Activated CD4-positive, alpha-beta T cell treated with anti-CD3 and anti-CD28 coated beads for 48 hours (primary cell): ENCODE results near the gene CNTRL.

ENCODE experiments used
- DNase-seq: peaks from one replicate; pipeline ENCODE4 v3.0.0-alpha.2; 2020

Gene CNTRL

GRCh38 chr9:121204611-121205010 is 129.9 kb downstream of the CNTRL start:
- no peak for DNase-seq

GRCh38 chr9:121206516-121207370 is 132.0 kb downstream of the CNTRL start:
- DNase-seq = no peak

DNA sequence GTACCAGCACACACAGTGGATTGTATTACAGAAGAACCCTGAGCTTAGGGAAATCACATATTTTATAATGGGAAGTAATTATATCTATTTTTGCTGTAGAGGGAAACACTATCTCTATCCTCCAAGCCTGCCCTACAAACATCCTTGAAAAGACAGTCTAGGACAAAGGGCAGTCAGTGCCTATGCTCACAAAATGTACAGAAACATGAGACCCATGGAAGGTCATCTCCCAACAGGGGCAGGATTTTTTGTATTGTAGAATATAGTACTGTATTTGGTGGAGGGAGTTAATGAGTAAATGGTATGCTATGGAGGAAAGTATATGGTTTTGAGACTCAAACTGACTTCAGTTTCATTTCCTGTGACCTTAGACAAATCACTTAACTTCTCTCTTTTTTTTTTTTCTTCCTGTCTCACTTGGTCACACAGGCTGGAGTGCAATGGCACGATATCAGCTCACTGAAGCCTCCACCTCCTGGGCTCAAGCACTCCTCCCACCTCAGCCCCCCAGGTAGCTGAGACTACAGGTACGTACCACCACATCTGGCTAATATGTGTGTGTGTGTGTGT is 132.7 kb downstream of the CNTRL start:
- no peak for DNase-seq

DNA sequence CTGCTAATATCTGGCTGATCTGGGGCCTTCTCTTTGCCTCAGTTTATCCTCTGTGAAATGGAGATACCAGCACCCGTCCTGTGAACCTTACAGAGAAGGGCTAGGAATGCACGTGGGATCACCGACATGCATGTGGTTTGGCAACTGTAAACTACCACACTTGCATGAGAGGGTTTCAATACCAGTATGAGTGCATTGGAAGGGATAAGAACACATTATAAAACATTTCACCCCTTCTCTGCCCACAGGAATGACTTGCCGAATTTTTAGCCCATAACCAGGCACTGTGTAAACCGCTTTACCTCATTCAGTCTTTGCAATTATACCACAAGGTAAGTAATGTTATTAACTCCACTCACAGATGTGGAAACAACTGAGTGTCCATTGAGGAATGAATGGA is 135.8 kb downstream of the CNTRL start:
- DNase-seq = no peak

DNA sequence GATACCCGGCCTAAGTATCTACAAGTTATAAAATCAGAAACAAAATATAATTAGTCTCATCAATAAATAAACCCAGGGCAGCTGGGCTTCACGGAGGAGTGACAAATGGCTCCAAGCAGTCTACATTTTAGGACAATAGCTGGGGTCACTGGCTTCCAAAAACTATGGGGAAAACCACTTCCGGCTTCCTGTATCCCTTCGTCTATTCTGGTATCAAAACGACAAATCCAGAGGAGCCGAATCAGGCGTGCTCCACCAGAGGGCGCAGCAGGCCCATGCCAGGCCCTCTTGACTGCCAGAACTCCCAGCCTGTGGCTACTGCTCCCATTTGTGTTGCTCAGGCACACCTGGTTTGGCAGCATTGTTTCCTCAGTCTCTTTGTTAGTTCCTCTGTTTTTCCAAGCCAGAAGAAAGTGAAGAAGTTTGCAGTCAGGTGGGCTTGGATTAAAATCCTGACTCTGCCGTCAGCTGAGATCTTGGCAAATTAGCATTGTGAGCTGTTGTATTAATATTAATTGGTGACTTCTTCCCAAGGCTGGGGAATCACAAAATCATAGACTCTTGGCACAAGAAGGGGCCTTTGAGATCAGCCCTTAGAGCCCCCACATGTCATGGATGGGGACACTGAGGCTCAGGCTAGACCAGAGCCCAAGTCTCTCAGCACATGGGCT is 138.5 kb downstream of the CNTRL start:
- DNase-seq = peak; percentile 86

DNA sequence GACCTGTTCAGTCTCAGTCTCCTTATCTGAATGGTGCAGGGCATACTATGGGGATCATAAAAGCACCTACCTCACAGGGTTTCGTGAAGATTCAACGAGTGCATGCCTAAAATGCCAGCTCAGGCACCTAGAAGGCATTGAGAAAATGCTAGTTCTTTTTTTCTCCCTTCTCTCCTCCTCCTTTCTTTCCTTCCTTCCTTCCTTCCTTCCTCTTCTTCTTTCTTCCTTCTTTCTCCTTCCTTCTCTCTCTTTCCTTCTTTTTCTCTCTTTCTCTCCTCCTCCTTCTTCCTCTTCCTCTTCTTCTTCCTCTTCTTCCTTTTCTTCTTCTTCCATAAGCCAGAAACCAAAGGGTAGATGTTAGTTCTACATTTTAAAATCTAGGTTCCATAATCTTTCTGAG is 139.2 kb downstream of the CNTRL start:
- no peak for DNase-seq

DNA sequence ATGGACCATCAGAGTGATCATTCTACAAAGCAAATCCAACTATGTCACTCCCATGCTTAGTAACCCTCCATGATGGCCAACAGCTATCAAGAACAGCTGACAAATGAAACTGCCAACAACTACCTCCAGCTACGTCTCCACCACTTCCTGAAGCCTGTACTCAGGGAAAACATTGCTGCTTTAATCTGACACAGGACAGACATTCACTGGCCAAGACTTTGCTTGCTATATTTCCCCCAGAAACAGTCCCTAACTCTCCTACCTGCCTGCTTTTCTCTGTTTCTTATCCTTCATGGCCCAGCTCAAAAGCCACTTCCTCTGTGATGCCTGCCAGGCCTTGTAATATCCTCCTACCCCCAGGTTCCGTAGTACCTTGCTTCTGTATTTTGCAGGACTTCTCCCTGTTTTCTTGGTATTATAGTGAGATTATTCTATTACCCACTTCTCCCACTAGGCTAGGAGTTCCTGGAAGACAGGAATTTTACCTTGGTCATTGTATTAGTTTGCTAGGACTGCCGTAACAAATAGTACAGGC is 141.6 kb downstream of the CNTRL start:
- DNase-seq = no peak

GRCh38 chr9:121217609-121218292 is 143.0 kb downstream of the CNTRL start:
- DNase-seq = no peak

DNA sequence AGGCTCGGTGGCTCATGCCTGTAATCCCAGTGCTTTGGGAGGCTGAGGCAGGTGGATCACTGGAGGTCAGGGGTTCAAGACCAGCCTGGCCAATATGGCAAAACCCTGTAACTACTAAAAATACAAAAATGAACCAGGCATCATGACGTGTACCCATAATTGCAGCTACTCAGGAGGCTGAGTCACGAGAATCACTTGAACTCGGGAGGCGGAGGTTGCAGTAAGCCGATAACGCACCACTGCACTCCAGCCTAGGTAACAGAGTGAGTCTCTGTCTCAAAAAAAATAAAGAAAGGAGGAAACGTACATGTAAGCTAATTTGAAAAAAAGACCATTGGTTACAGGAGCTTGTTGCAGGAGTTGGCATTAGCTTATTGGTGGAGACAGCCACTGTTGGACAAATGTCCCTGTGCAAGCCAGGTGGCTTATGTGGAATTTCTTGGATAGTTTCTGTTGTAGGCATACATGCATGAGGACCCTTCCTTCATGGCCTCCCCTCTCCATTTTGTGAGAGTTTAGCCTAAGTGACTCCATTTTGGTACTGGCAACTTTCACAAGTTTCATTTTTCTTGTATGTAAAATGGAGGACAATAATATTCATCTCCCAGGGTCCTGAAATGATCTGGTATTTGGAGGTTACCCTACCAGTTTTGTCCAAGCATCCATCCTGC is 143.7 kb downstream of the CNTRL start:
- no peak for DNase-seq

DNA sequence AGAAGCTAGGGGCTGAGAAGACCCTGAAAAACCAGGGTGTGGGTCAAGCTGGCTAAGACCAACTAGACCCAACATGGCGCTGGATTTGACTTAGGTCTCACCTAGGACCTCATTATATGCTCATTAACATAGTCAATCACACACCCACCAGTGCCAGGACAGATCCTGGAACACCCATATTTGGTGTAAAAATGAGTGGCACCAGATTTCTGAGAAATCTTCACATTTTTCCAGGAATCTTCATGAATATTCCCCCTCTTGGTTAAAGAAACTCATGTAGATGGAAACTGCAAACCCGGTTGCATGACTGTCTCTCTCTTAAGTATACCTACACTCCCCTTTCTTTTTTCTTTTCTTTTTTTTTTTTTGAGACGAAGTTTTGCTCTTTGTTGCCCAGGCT is 144.8 kb downstream of the CNTRL start:
- DNase-seq = no peak

DNA sequence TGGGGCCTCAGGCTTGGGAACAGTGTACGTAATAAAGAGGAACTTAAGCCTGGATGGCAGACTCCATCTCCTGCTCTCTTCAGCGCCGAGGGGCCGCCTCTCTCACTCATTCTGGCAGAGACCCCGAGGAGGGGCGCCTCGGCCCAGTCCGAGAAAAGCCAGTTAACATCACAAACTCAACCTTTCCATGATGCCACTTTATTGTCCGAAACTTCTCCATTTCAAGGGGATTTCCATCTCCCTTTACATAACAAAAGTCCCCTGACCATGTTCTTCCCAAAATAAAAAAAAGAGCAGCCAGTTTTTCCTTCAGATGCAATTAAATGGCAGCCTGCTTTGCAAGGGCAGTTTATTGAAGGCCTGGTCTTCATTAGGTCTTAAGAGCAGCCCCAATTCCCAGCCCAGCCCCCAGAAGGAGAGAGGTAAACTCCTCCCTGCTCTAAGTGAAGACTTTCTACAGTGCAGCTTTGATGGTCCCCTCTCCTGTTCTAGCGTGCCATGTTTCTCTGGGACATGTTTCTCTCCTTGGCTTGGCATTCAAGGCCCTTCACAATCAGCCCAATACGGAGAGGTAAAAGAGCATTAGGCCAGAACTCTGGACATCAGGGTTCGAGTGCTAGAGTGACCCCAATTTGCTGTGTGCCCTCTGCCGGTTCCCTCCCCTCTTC is 146.4 kb downstream of the CNTRL start:
- DNase-seq = no peak

DNA sequence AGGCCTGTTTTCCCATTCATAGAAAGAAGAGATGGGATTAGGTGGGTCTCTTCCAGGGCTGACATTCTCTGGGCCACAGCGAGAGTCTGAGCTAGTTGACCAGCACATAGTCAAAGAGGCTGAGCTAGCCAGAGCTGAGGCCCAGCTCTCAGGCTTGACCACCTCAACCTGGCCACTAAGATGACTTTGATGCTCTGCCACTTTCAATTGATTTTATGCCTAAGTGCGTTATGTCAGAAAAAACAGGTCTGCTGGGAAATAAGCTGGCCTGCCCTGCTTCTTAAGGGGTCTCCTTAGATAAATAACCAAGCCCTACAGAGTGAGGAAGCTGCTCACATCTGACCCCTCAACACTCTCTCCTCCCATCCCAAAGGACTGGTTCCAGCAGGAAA is 146.9 kb downstream of the CNTRL start:
- no peak for DNase-seq

DNA sequence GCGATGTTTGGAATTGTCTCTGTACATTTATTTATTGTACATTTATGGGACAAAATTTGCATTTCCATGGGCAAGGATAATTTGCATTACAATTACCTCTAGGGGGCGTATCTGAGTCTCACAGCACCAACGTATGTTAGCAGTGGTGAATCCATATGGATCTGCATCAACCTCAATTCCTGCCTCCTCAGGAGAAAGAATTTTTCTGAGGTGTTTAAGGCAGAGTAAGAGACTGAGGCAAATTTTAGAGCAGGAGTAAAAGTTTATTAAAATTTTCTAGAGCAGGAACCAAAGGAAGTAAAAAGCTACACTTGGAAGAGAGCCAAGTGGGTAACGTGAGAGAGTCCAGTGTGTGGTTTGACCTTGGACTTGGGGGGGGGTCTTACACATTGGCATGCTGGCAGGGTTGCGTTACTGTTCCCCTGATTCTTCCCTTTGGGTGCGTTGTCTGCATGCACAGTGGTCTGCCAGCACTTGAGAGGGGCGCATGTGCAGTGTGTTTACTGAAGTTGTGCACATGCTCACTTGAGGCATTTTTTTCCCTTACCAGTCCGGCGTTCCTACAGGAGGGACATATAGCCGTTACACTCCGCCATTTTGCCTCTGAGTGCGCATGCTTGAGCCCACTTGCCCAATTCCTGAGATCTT is 147.9 kb downstream of the CNTRL start:
- no peak for DNase-seq

DNA sequence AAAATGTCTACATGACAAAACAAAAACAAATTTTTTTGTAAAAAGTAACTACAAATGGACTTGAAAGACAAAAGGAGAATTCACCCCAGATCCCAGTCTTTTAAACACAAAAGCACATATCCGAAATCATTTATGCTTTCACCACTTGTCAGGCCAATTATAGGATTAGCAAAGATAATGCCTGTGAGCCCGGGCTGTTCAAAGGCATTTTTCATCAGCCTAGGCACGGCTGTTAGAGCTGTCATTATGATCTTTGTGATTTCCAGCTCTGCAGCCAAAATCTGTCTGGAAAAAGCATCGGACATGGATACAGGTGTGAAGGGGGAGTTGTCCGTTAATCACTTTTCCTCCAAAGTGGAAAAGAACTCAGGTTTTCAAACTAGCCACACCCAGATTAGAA is 150.5 kb downstream of the CNTRL start:
- DNase-seq = no peak

DNA sequence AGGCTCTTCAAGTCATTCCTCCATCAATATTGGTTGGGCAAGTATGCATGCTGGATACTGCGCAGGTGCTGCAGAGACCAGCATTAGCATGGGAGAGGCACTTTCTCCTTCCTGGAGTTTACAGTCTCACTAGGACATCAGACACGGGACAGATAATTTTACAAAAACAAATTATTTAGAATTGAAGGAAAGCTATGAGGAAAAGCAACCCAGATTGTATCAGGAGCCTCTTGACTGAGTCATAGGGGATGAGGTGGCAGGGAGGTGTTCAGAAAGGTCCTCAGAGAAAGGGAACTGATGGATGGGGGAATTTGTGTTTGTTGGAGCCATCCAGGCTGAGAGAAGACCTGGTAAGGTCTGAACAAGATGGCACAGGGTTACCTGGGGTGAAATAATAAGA is 151.4 kb downstream of the CNTRL start:
- DNase-seq = no peak
